Measurements from ENCODE around the gene ZRANB1. TPM values are rescaled to one million over a fixed set of nuclear protein-coding genes. Genes with fewer than 3 reads are reported as not detected.

The ZRANB1 gene
- total and polyA plus RNA-seq, 2 experiments from 2014 or later, result 4.2 to 26.7 TPM

- Mint-ChIP-seq H3K36me3 (ENCODE audit: low read depth) (peaks cover 99% of the 10 kb centered on the region), H3K27ac (no peak overlapping the region; the same call in 1 of the 2 replicates), H3K9me3 (peaks cover 3% of the 10 kb centered on the region; the same call in 2 of the 3 replicates), H3K4me3 (no peak overlapping the region), H3K4me1 (peaks cover 2% of the 10 kb centered on the region; the same call in 1 of the 3 replicates), H3K27me3 (ENCODE audit: insufficient read depth, low read depth, poor library complexity) (peaks cover 73% of the 10 kb centered on the region)
- no peaks in the 10 kb centered on the region for H3K27me3 ChIP-seq (ENCODE audit: insufficient read depth)
- H3F3A ChIP-seq (replicated peaks; ENCODE audit: low read depth), result peaks cover 31% of the 10 kb centered on the region
- H3K4me3 ChIP-seq, result no peak overlapping the region
- DNase-seq (ENCODE audit: low spot score) (no peak), ATAC-seq (no peak)
- H3K9me2 ChIP-seq (ENCODE audit: insufficient read depth), result no peaks in the 10 kb centered on the region
- TF ChIP-seq CREB1 (CRISPR knock-in tag; IDR thresholded peaks at IDR 0.05; ENCODE audit: low read depth) (no peak), STAT1 (IDR thresholded peaks at IDR 0.05; ENCODE audit: unreplicated experiment) (no peak), JUNB (IDR thresholded peaks at IDR 0.05; ENCODE audit: unreplicated experiment) (no peak), REST (IDR thresholded peaks at IDR 0.05; ENCODE audit: unreplicated experiment) (no peak), POLR2AphosphoS5 (IDR thresholded peaks at IDR 0.05; ENCODE audit: low read depth) (no peak), ZNF114 (CRISPR knock-in tag; IDR thresholded peaks at IDR 0.05) (no peak), CTCF (conservative IDR thresholded peaks at IDR 0.05; ENCODE audit: low read depth in 2 of 2) (no peak)
- H3K79me2 ChIP-seq (replicated peaks; ENCODE audit: insufficient read depth), result peaks cover 3% of the 10 kb centered on the region
- H3K36me3 ChIP-seq (ENCODE audit: insufficient read depth), result peaks cover 19% of the 10 kb centered on the region
- no peaks in the 10 kb centered on the region; the same call in 1 of the 2 replicates for H3K4me1 ChIP-seq (ENCODE audit: insufficient read depth)
- peak overlapping the region; percentile 39; the same call in 1 of the 2 replicates for H3K27ac ChIP-seq (ENCODE audit: low read depth)
- no peak overlapping the region for H3K4me2 ChIP-seq
- peaks cover 29% of the 10 kb centered on the region; the same call in 1 of the 2 replicates for H4K20me1 ChIP-seq (replicated peaks; ENCODE audit: insufficient read depth)
- no peak overlapping the region for H2AFZ ChIP-seq
These were observed 56.1 kb downstream of the ZRANB1 start for GRCh38 chr10:124997771-124998623.

- Mint-ChIP-seq H3K27ac (no peak overlapping the region), H3K4me3 (no peak overlapping the region), H3K36me3 (ENCODE audit: low read depth) (peaks cover 99% of the 10 kb centered on the region), H3K27me3 (ENCODE audit: insufficient read depth, low read depth, poor library complexity) (peaks cover 72% of the 10 kb centered on the region), H3K9me3 (peaks cover 3% of the 10 kb centered on the region; the same call in 2 of the 3 replicates), H3K4me1 (peaks cover 2% of the 10 kb centered on the region; the same call in 1 of the 3 replicates)
- Histone ChIP-seq H3K4me2 (no peak overlapping the region), H3K4me1 (ENCODE audit: insufficient read depth) (no peaks in the 10 kb centered on the region), H4K20me1 (replicated peaks; ENCODE audit: insufficient read depth) (peaks cover 24% of the 10 kb centered on the region; the same call in 1 of the 2 replicates), H3K27ac (ENCODE audit: low read depth) (peak overlapping the region; percentile 39; the same call in 1 of the 2 replicates), H3K79me2 (replicated peaks; ENCODE audit: insufficient read depth) (peaks cover 5% of the 10 kb centered on the region), H3K36me3 (ENCODE audit: insufficient read depth) (peaks cover 14% of the 10 kb centered on the region), H3K4me3 (no peak overlapping the region), H3F3A (replicated peaks; ENCODE audit: low read depth) (peaks cover 25% of the 10 kb centered on the region), H2AFZ (no peak overlapping the region), H3K27me3 (ENCODE audit: insufficient read depth) (no peaks in the 10 kb centered on the region), H3K9me2 (ENCODE audit: insufficient read depth) (no peaks in the 10 kb centered on the region)
- ATAC-seq, result no peak; the same call in 2 of the 3 replicates
- no peak for DNase-seq (ENCODE audit: low spot score)
- TF ChIP-seq REST (IDR thresholded peaks at IDR 0.05; ENCODE audit: unreplicated experiment) (no peak), JUNB (IDR thresholded peaks at IDR 0.05; ENCODE audit: unreplicated experiment) (no peak)
These were observed 56.8 kb downstream of the ZRANB1 start for GRCh38 chr10:124998624-124999291.
